Measurements from ENCODE around the gene ZSCAN20. TPM values are rescaled to one million over a fixed set of nuclear protein-coding genes. Genes with fewer than 3 reads are reported as not detected.

The ZSCAN20 gene
- total and polyA plus RNA-seq, 2 of the 4 experiments (the other 2 are of a cell fraction): 2.1 to 11.1 TPM

- in situ Hi-C loops (cut with MboI; ENCODE audit: low sequenced_read_pairs): loop anchor here (10.0 kb wide), 2 partner anchors 325 to 365 kb away; no protein-coding TSS in a partner anchor
Measured at GRCh38 chr1:33460144-33460543, 12.3 kb upstream of the ZSCAN20 start.

More at GRCh38 chr1:33460144-33460543, 12.3 kb upstream of the ZSCAN20 start:
- intact Hi-C loops (cut with micrococcal nuclease) (no loop called here), dilution Hi-C loops (cut with HindIII; ENCODE audit: low sequenced_read_pairs, unreplicated experiment) (no loop called here)
- ChIA-PET CTCF (interaction anchor here (3.5 kb wide), 1 partner anchor 10 kb away, joined by 18 read pairs; no protein-coding TSS in a partner anchor), POLR2A (ENCODE audit: unreplicated experiment) (interaction anchor here (0.5 kb wide), 1 partner anchor 93 kb away, joined by 3 read pairs; no protein-coding TSS in a partner anchor)
- Histone ChIP-seq H3K9ac (ENCODE audit: low read depth, low read length) (no peak overlapping the region), H2BK5ac (ENCODE audit: low read depth, low read length, poor library complexity, severe bottlenecking) (no peak overlapping the region), H2AK5ac (ENCODE audit: low read depth, low read length) (peak overlapping the region; percentile 9; the same call in 1 of the 2 replicates), H3K27ac (ENCODE audit: insufficient read depth, low read length) (no peak overlapping the region), H4K8ac (ENCODE audit: low read depth in 2 of 2, low read length in 2 of 2) (0 out of 4 replicates have a peak overlapping the region, but pooled peaks of 1 of the 2 experiments have one; percentile 16), H3K4me3 (ENCODE audit: insufficient read depth, low read depth, low read length) (no peak overlapping the region), H4K20me1 (ENCODE audit: insufficient read depth, low read length) (peaks cover 4% of the 10 kb centered on the region; the same call in 1 of the 2 replicates), H3K79me1 (ENCODE audit: low read depth in 1 of 2, low read length in 2 of 2) (peaks cover 0 to 2% of the 10 kb centered on the region in 2 experiments; a peak in 1 of 4 replicates), H2BK120ac (ENCODE audit: low read depth, low read length) (0 out of 2 replicates have a peak overlapping the region, but pooled peaks have one; percentile 20), H3K27me3 (ENCODE audit: control insufficient read depth, insufficient read depth, low read length) (no peaks in the 10 kb centered on the region), H3K18ac (ENCODE audit: low read depth, low read length) (no peak overlapping the region), H4K5ac (ENCODE audit: low read depth, low read length) (no peak overlapping the region), H3K4me1 (ENCODE audit: control insufficient read depth, insufficient read depth, low read length) (peaks cover 16% of the 10 kb centered on the region), H4K91ac (ENCODE audit: insufficient read depth, low read depth, low read length) (peak overlapping the region; percentile 2; the same call in 1 of the 2 replicates), H3K23ac (ENCODE audit: low read depth, low read length) (0 out of 2 replicates have a peak overlapping the region, but pooled peaks have one; percentile 19), H2AK9ac (replicated peaks; ENCODE audit: low read depth, low read length, poor library complexity) (no peak overlapping the region), H3K4me2 (ENCODE audit: low read depth, low read length) (no peak overlapping the region), H2BK15ac (ENCODE audit: low read depth, low read length) (peak overlapping the region; percentile 49; the same call in 2 of the 3 replicates), H3K4ac (ENCODE audit: low read depth, low read length) (peak overlapping the region; percentile 25; the same call in 1 of the 2 replicates), H2BK20ac (ENCODE audit: low read depth, low read length) (peak overlapping the region; percentile 37; the same call in 1 of the 2 replicates), H3K9me3 (ENCODE audit: control insufficient read depth, insufficient read depth, low read length) (no peaks in the 10 kb centered on the region), H3K36me3 (ENCODE audit: control insufficient read depth, insufficient read depth, low read length) (no peaks in the 10 kb centered on the region), H3K14ac (replicated peaks; ENCODE audit: low read depth, low read length) (peak overlapping the region; percentile 14; the same call in 1 of the 2 replicates), H2AFZ (replicated peaks; ENCODE audit: low read length, poor library complexity) (no peak overlapping the region), H3K56ac (ENCODE audit: extremely low read depth, insufficient read depth, low read length) (no peak overlapping the region), H3K9me1 (ENCODE audit: insufficient read depth, low read length) (peaks cover 13% of the 10 kb centered on the region)
- DNase-seq: no peak
- 100% methylated on average over 1 of the region's 3 CpGs; no CpG with 5 or more reads in 1 of the 2 experiments for WGBS, 2 experiments (ENCODE audit: extremely low coverage in 2 of 2, insufficient read length in 1 of 2)
- no TSS peak for BruUV-seq (replicated peaks)
- ATAC-seq (ENCODE audit: low read depth): no peak
- TF ChIP-seq CHD1 (IDR thresholded peaks at IDR 0.05; ENCODE audit: low read depth, low read length) (no peak), BHLHE40 (IDR thresholded peaks at IDR 0.05; ENCODE audit: low read depth, low read length) (no peak), RAD21 (IDR thresholded peaks at IDR 0.05; ENCODE audit: low read length) (no peak), MAFK (IDR thresholded peaks at IDR 0.05; ENCODE audit: low read depth, low read length) (no peak), CTCF (conservative IDR thresholded peaks at IDR 0.05; ENCODE audit: low read depth, low read length) (no peak), POLR2A (IDR thresholded peaks at IDR 0.05; ENCODE audit: low read depth, low read length) (no peak)

Data from IMR-90 (cell line).